ENCODE data around the gene LAX1.

LAX1 gene

GRCh38 chr1:203818399-203818798 is 53.4 kb downstream of the LAX1 start:
- DNase-seq: no peak

- DNase-seq: peak; percentile 51
Observed at GRCh38 chr1:203823306-203823705, 58.3 kb downstream of the LAX1 start.

Data from fibroblast of skin of scalp (primary cell).